ENCODE results near the gene ZNF578.
"Not testable (repeated sequence)": the region's sequence is repeated elsewhere in the genome, so short reads cannot be mapped to it uniquely, and the experiment has no call there.

Gene ZNF578

DNA sequence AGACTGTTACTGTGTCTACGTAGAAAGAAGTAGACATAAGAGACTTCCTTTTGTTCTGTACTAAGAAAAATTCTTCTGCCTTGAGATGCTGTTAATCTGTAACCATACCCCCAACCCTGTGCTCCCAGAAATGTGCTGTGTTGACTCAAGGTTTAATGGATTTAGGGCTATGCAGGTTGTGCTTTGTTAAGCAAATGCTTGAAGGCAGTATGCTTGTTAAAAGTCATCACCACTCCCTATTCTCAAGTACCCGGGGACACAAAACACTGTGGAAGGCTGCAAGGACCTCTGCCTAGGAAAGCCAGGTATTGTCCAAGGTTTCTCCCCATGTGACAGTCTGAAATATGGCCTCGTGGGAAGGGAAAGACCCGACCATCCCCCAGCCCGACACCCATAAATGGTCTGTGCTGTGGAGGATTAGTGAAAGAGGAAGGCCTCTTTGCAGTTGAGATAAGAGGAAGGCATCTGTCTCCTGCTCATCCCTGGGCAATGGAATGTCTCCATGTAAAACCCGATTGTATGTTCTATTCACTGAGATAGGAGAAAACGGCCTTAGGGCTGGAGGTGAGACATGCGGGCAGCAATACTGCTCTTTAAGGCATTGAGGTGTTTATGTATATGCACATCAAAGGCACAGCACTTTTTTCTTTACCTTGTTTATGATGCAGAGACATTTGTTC, 32.3 kb downstream of the ZNF578 start:
- not testable (repeated sequence) for H4K8ac ChIP-seq (ENCODE audit: low read depth, low read length); H3K4me1 ChIP-seq (ENCODE audit: control insufficient read depth in 2 of 2, insufficient read depth in 1 of 2, low read depth in 1 of 2, low read length in 2 of 2); H3K9ac ChIP-seq (ENCODE audit: low read depth, low read length, poor library complexity); H3K27ac ChIP-seq (replicated peaks; ENCODE audit: low read length); DNase-seq (ENCODE audit: low spot score); H3K9me3 ChIP-seq (replicated peaks in 1 of 2; ENCODE audit: control insufficient read depth in 2 of 2, insufficient read depth in 1 of 2, low read depth in 1 of 2, low read length in 2 of 2); H3K4me2 ChIP-seq (ENCODE audit: insufficient read depth, low read length, poor library complexity, severe bottlenecking); H3K23ac ChIP-seq (ENCODE audit: low read depth, low read length, poor library complexity); H3K27me3 ChIP-seq (ENCODE audit: control insufficient read depth in 3 of 3, insufficient read depth in 3 of 3, low read depth in 1 of 3, low read length in 3 of 3); H3K36me3 ChIP-seq (replicated peaks in 1 of 2; ENCODE audit: control insufficient read depth in 2 of 2, insufficient read depth in 2 of 2, low read length in 2 of 2); H2AFZ ChIP-seq (ENCODE audit: low read length); H2BK120ac ChIP-seq (ENCODE audit: low read depth, low read length); H3K18ac ChIP-seq (ENCODE audit: low read length); H3K4me3 ChIP-seq (ENCODE audit: low read length in 2 of 2); H2BK12ac ChIP-seq (ENCODE audit: low read length); H3K79me1 ChIP-seq (ENCODE audit: low read depth, low read length); H2BK5ac ChIP-seq (ENCODE audit: low read length); H2BK15ac ChIP-seq (ENCODE audit: low read length); H2AK5ac ChIP-seq (ENCODE audit: low read depth, low read length); H4K91ac ChIP-seq (ENCODE audit: low read depth, low read length, poor library complexity); H3K4ac ChIP-seq (ENCODE audit: low read length); H3K14ac ChIP-seq (ENCODE audit: low read length)
- WGBS, 2 donors (ENCODE audit: extremely low coverage in 2 of 2, insufficient read length in 2 of 2, insufficient replicate concordance in 1 of 2) = no CpG with 5 or more reads among the region's 8 CpGs

DNA sequence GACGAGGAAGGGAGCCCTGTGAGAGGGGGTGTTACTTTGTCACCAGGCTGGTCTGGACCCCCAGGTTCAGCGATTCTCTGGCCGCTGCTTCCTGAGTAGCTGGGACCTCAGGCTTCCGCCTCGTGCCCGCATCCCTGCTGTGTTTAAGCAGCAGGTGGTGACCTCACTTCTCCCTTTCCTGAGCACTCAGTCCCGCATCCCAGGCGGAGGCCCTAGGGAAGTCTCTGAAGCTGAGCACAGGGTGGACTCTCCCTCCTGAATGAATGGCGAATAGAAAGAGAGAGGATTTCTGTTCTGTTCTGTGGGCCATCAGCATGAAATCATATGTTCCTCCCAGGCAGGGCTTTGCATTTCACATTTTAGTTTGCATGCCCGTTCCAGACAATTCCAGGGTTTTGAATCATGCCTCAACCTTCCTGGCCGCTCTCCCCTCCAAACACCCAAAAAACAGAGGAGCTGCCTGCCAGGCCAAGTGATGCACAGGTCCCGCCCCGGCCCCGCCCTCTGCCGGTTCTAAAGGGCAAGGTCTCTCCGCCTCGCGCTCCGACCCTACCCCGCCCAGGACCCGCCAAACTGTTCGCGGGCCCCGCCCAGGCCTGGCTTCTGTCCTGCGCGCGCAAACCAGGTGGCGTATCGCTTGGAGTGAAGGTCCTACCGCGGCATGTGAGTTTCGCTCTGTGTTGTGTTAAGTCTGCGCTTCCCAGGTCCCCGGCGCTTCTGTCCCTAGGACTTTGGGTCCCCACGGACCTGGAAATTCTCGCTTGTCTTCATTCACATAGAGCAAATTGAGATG, 39.0 kb downstream of the ZNF578 start:
- Histone ChIP-seq H3K23ac (ENCODE audit: low read depth, low read length, poor library complexity) (no peak overlapping the region), H3K4me2 (ENCODE audit: insufficient read depth, low read length, poor library complexity, severe bottlenecking) (peak overlapping the region; percentile 71), H3K4me1 (ENCODE audit: control insufficient read depth in 2 of 2, insufficient read depth in 1 of 2, low read depth in 1 of 2, low read length in 2 of 2) (peaks cover 0 to 5% of the 10 kb centered on the region in 2 donors), H2BK15ac (ENCODE audit: low read length) (no peak overlapping the region), H3K36me3 (replicated peaks in 1 of 2; ENCODE audit: control insufficient read depth in 2 of 2, insufficient read depth in 2 of 2, low read length in 2 of 2) (no peaks in the 10 kb centered on the region), H3K9me3 (replicated peaks in 1 of 2; ENCODE audit: control insufficient read depth in 2 of 2, insufficient read depth in 1 of 2, low read depth in 1 of 2, low read length in 2 of 2) (peaks cover 0 to 15% of the 10 kb centered on the region in 2 donors), H3K18ac (ENCODE audit: low read length) (no peak overlapping the region), H4K8ac (ENCODE audit: low read depth, low read length) (no peak overlapping the region), H3K4me3 (ENCODE audit: low read length in 2 of 2) (peak overlapping the region; percentile 32 to 74), H2AK5ac (ENCODE audit: low read depth, low read length) (no peak overlapping the region), H3K4ac (ENCODE audit: low read length) (no peak overlapping the region), H2BK5ac (ENCODE audit: low read length) (no peak overlapping the region), H2AFZ (ENCODE audit: low read length) (peak overlapping the region; percentile 91), H3K14ac (ENCODE audit: low read length) (no peak overlapping the region), H3K9ac (ENCODE audit: low read depth, low read length, poor library complexity) (no peak overlapping the region), H2BK12ac (ENCODE audit: low read length) (no peak overlapping the region), H3K79me1 (ENCODE audit: low read depth, low read length) (no peaks in the 10 kb centered on the region), H3K27me3 (ENCODE audit: control insufficient read depth in 3 of 3, insufficient read depth in 3 of 3, low read depth in 1 of 3, low read length in 3 of 3) (peaks cover 0 to 12% (median 0%) of the 10 kb centered on the region in 3 experiments), H2BK120ac (ENCODE audit: low read depth, low read length) (no peak overlapping the region), H4K91ac (ENCODE audit: low read depth, low read length, poor library complexity) (no peak overlapping the region), H3K27ac (replicated peaks; ENCODE audit: low read length) (no peak overlapping the region)
- no CpG with 5 or more reads among the region's 37 CpGs for WGBS, 2 donors (ENCODE audit: extremely low coverage in 2 of 2, insufficient read length in 2 of 2, insufficient replicate concordance in 1 of 2)
- peak; percentile 44 for DNase-seq (ENCODE audit: low spot score)

DNA sequence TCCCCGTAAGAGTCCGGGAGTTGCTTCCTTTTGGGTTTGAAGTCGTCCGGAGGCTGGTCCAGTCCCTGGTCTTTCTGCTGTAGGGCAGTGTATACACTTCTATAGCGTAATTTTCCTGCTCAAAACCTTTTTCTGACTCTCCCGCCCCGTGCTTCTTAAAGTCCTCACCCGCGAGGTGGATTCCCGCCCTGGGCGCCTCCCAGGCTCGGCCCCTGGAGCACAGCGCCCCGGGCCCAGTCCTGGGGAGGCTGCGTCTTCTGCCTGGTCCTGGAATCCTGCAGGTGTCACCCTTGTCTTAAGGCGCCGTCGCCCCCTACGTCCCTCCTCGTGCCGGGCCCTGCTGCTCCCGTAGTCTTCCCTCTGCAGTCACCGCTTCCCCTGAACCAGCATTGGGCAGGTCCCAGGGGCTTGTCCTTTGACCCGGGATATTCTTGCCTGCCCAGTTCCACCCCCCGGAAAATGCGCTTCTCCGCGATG, 39.7 kb downstream of the ZNF578 start:
- Histone ChIP-seq H2AFZ (ENCODE audit: low read length) (peak overlapping the region; percentile 91), H3K27ac (replicated peaks; ENCODE audit: low read length) (no peak overlapping the region), H3K9ac (ENCODE audit: low read depth, low read length, poor library complexity) (no peak overlapping the region), H2BK5ac (ENCODE audit: low read length) (no peak overlapping the region), H3K27me3 (ENCODE audit: control insufficient read depth in 3 of 3, insufficient read depth in 3 of 3, low read depth in 1 of 3, low read length in 3 of 3) (peaks cover 0 to 12% (median 0%) of the 10 kb centered on the region in 3 experiments), H4K8ac (ENCODE audit: low read depth, low read length) (no peak overlapping the region), H3K4me3 (ENCODE audit: low read length in 2 of 2) (peak overlapping the region; percentile 32 to 74), H4K91ac (ENCODE audit: low read depth, low read length, poor library complexity) (no peak overlapping the region), H3K18ac (ENCODE audit: low read length) (no peak overlapping the region), H3K4ac (ENCODE audit: low read length) (no peak overlapping the region), H2BK120ac (ENCODE audit: low read depth, low read length) (no peak overlapping the region), H3K36me3 (replicated peaks in 1 of 2; ENCODE audit: control insufficient read depth in 2 of 2, insufficient read depth in 2 of 2, low read length in 2 of 2) (no peaks in the 10 kb centered on the region), H3K23ac (ENCODE audit: low read depth, low read length, poor library complexity) (no peak overlapping the region), H2AK5ac (ENCODE audit: low read depth, low read length) (no peak overlapping the region), H3K4me1 (ENCODE audit: control insufficient read depth in 2 of 2, insufficient read depth in 1 of 2, low read depth in 1 of 2, low read length in 2 of 2) (peaks cover 0 to 5% of the 10 kb centered on the region in 2 donors), H3K79me1 (ENCODE audit: low read depth, low read length) (no peaks in the 10 kb centered on the region), H2BK12ac (ENCODE audit: low read length) (no peak overlapping the region), H3K4me2 (ENCODE audit: insufficient read depth, low read length, poor library complexity, severe bottlenecking) (peak overlapping the region; percentile 71), H3K14ac (ENCODE audit: low read length) (no peak overlapping the region), H2BK15ac (ENCODE audit: low read length) (no peak overlapping the region), H3K9me3 (replicated peaks in 1 of 2; ENCODE audit: control insufficient read depth in 2 of 2, insufficient read depth in 1 of 2, low read depth in 1 of 2, low read length in 2 of 2) (peaks cover 0 to 15% of the 10 kb centered on the region in 2 donors)
- peak; percentile 23 for DNase-seq (ENCODE audit: low spot score)
- WGBS, 2 donors (ENCODE audit: extremely low coverage in 2 of 2, insufficient read length in 2 of 2, insufficient replicate concordance in 1 of 2) = no CpG with 5 or more reads among the region's 28 CpGs

DNA sequence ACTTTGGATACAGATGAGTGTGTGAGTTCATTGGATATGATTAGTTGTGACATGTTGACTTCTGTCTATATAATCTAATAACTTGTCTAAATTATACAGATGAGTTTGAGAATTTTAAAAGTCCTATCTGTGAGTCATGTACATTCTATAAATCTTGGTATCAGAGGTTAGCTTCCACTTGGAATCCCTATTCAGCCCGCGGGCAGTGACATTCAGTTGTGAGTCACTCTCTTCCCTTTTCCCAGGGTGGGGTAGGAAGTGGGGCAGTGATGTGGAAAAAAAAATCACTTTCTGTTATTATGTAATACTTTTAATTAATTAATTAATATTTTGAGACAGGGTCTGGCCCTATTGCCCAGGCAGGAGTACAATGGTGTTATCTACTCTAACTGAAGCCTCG, 41.2 kb downstream of the ZNF578 start:
- no peak overlapping the region for H2BK120ac ChIP-seq (ENCODE audit: low read depth, low read length)
- no peak overlapping the region for H2AFZ ChIP-seq (ENCODE audit: low read length)
- H4K8ac ChIP-seq (ENCODE audit: low read depth, low read length) = no peak overlapping the region
- WGBS, 2 donors (ENCODE audit: extremely low coverage in 2 of 2, insufficient read length in 2 of 2, insufficient replicate concordance in 1 of 2) = no CpG with 5 or more reads among the region's 3 CpGs
- peaks cover 0 to 15% of the 10 kb centered on the region in 2 donors for H3K9me3 ChIP-seq (replicated peaks in 1 of 2; ENCODE audit: control insufficient read depth in 2 of 2, insufficient read depth in 1 of 2, low read depth in 1 of 2, low read length in 2 of 2)
- H3K23ac ChIP-seq (ENCODE audit: low read depth, low read length, poor library complexity) = no peak overlapping the region
- no peak overlapping the region for H2BK12ac ChIP-seq (ENCODE audit: low read length)
- no peaks in the 10 kb centered on the region for H3K79me1 ChIP-seq (ENCODE audit: low read depth, low read length)
- no peak overlapping the region for H2AK5ac ChIP-seq (ENCODE audit: low read depth, low read length)
- no peak overlapping the region for H4K91ac ChIP-seq (ENCODE audit: low read depth, low read length, poor library complexity)
- H3K27ac ChIP-seq (replicated peaks; ENCODE audit: low read length) = no peak overlapping the region
- no peaks in the 10 kb centered on the region for H3K36me3 ChIP-seq (replicated peaks in 1 of 2; ENCODE audit: control insufficient read depth in 2 of 2, insufficient read depth in 2 of 2, low read length in 2 of 2)
- H3K4me3 ChIP-seq (ENCODE audit: low read length in 2 of 2) = no peak overlapping the region
- no peak overlapping the region for H3K4ac ChIP-seq (ENCODE audit: low read length)
- H3K4me2 ChIP-seq (ENCODE audit: insufficient read depth, low read length, poor library complexity, severe bottlenecking) = no peak overlapping the region
- H3K4me1 ChIP-seq (ENCODE audit: control insufficient read depth in 2 of 2, insufficient read depth in 1 of 2, low read depth in 1 of 2, low read length in 2 of 2) = peaks cover 0 to 5% of the 10 kb centered on the region in 2 donors
- H2BK15ac ChIP-seq (ENCODE audit: low read length) = no peak overlapping the region
- H3K14ac ChIP-seq (ENCODE audit: low read length) = no peak overlapping the region
- H3K9ac ChIP-seq (ENCODE audit: low read depth, low read length, poor library complexity) = no peak overlapping the region
- DNase-seq (ENCODE audit: low spot score) = no peak
- H3K27me3 ChIP-seq (ENCODE audit: control insufficient read depth in 3 of 3, insufficient read depth in 3 of 3, low read depth in 1 of 3, low read length in 3 of 3) = peaks cover 0 to 12% (median 0%) of the 10 kb centered on the region in 3 experiments
- H3K18ac ChIP-seq (ENCODE audit: low read length) = no peak overlapping the region
- H2BK5ac ChIP-seq (ENCODE audit: low read length) = no peak overlapping the region

All from neuronal stem cell (in vitro differentiated cells).